Esophagus squamous epithelium (tissue), 5 donors: ENCODE data around the gene FCHSD2. TPM values are rescaled to one million over a fixed set of nuclear protein-coding genes. Genes with fewer than 3 reads are reported as not detected.

ENCODE experiments used
- DNase-seq: peaks from one replicate; lab custom pipeline; 2025; lab: John Stamatoyannopoulos, UW
- H3K27ac ChIP-seq, 4 donors: fragments of 200-600 bp; sonication (generic); one replicate each; pipeline ENCODE4 v1.5.1; 2016 to 2019; ENCODE audit warnings: mild to moderate bottlenecking in 1 of 4
- H3K27me3 ChIP-seq, 4 donors: fragments of 200-600 bp; sonication (generic); 1 replicate in 3 of 4; 2 replicates in 1 of 4; pipeline versions ENCODE4 v1.5.1 to v1.6.0; 2017 to 2021; ENCODE audit warnings: antibody characterized with exemption in 1 of 4
- H3K36me3 ChIP-seq, 3 donors: fragments of 200-600 bp; sonication (generic); one replicate each; pipeline ENCODE4 v1.5.1; 2016 to 2019
- H3K4me1 ChIP-seq, 3 donors: fragments of 200-600 bp; sonication (generic); one replicate each; pipeline ENCODE4 v1.5.1; 2017 to 2019
- H3K4me3 ChIP-seq, 4 donors: fragments of 200-600 bp; sonication (generic); 1 replicate in 3 of 4; 2 replicates in 1 of 4; pipeline ENCODE4 v1.5.1; 2016 to 2019; ENCODE audit warnings: mild to moderate bottlenecking in 2 of 4, moderate library complexity in 1 of 4
- H3K9me3 ChIP-seq, 3 donors: fragments of 200-600 bp; sonication (generic); one replicate each; pipeline ENCODE4 v1.5.1; 2016 to 2019
- CTCF ChIP-seq, 6 experiments: fragments of 450-650 bp in 4 of 6; fragments of 200-600 bp in 2 of 6; sonication (generic) in 2 of 6; IDR thresholded peaks; one replicate each; pipeline ENCODE4 v1.5.1; 2016 to 2019; ENCODE audit warnings: antibody characterized with exemption in 6 of 6, mild to moderate bottlenecking in 4 of 6, moderate library complexity in 4 of 6
- POLR2A ChIP-seq, 4 donors: fragments of 450-650 bp; IDR thresholded peaks; one replicate each; pipeline ENCODE4 v1.6.1; 2017; ENCODE audit warnings: antibody characterized with exemption in 4 of 4, mild to moderate bottlenecking in 4 of 4, moderate library complexity in 3 of 4
- WGBS, 2 donors: methylation state at CpG; one replicate each; pipeline ENCODE4 v1.1.5; 2018; 5-methylcytosine and 5-hydroxymethylcytosine counted together
- intact Hi-C: fragments of 100-400 bp; cut with DNase I; formaldehyde crosslinking; loops from one replicate; pipeline ENCODE4 v1.15.0; 2022
- total RNA-seq, 4 donors: library from RNA; depleted of rRNA; stranded (reverse); fragments of >200 nt; gene quantifications; one replicate each; pipeline ENCODE4 v1.1.0, GENCODE V29; 2016
- donor health status: DM: yes; HTN: yes; CAD: no.

The FCHSD2 gene
- total RNA-seq, 4 donors from 2014 or later, result 4.1 to 12.8 (median 6.8) TPM

DNA sequence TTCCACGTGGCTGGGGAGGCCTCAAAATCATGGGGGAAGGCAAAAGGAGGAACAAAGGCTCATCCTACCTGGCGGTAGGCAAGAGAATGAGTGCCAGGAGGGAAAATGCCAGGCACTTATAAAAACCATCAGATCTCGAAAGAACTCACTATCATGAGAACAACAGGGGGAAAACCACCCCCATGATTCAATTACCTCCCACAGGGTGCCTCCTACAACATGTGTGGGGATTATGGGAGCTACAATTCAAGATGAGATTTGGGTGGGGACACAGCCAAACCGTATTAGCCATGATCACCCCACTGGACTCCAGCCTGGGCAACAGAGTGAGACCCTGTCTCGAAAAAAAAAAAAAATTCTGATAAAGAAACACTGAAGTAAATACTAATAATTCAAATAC, 87.1 kb downstream of the FCHSD2 start:
- intact Hi-C loops, result no loop called here
- H3K27ac ChIP-seq, result no peak overlapping the region
- TF ChIP-seq POLR2A (IDR thresholded peaks at IDR 0.05) (no peak), CTCF (IDR thresholded peaks at IDR 0.05) (no peak)
- DNase-seq, result no peak
- no peaks in the 10 kb centered on the region for H3K9me3 ChIP-seq
- H3K4me1 ChIP-seq, result peaks cover 0 to 4% (median 0%) of the 10 kb centered on the region in 3 donors
- no peaks in the 10 kb centered on the region for H3K27me3 ChIP-seq
- no peak overlapping the region for H3K4me3 ChIP-seq
- 88 to 90% methylated on average over 5 of the region's 5 CpGs for WGBS, 2 donors
- H3K36me3 ChIP-seq, result no peaks in the 10 kb centered on the region

GRCh38 chr11:73053964-73054363, 88.2 kb downstream of the FCHSD2 start:
- Histone ChIP-seq H3K4me3 (no peak overlapping the region), H3K27ac (no peak overlapping the region), H3K27me3 (no peaks in the 10 kb centered on the region), H3K36me3 (no peaks in the 10 kb centered on the region), H3K9me3 (no peaks in the 10 kb centered on the region), H3K4me1 (no peaks in the 10 kb centered on the region)
- DNase-seq, result no peak
- intact Hi-C loops, result no loop called here
- 76% methylated on average over 1 of the region's 1 CpG for WGBS, 2 donors
- TF ChIP-seq POLR2A (IDR thresholded peaks at IDR 0.05) (no peak), CTCF (IDR thresholded peaks at IDR 0.05) (no peak)

- Histone ChIP-seq H3K27me3 (no peaks in the 10 kb centered on the region), H3K9me3 (no peaks in the 10 kb centered on the region), H3K36me3 (no peaks in the 10 kb centered on the region), H3K4me3 (no peak overlapping the region), H3K27ac (peak overlapping the region in 2 of 4 donors; percentile 17 to 61), H3K4me1 (peaks cover 0 to 12% (median 0%) of the 10 kb centered on the region in 3 donors)
- no peak for DNase-seq
- TF ChIP-seq CTCF (IDR thresholded peaks at IDR 0.05) (no peak), POLR2A (IDR thresholded peaks at IDR 0.05) (no peak)
- intact Hi-C loops, result no loop called here
- WGBS, 2 donors, result 88 to 92% methylated on average over 3 of the region's 3 CpGs
Measured at GRCh38 chr11:73048446-73048845, 93.7 kb downstream of the FCHSD2 start.

DNA sequence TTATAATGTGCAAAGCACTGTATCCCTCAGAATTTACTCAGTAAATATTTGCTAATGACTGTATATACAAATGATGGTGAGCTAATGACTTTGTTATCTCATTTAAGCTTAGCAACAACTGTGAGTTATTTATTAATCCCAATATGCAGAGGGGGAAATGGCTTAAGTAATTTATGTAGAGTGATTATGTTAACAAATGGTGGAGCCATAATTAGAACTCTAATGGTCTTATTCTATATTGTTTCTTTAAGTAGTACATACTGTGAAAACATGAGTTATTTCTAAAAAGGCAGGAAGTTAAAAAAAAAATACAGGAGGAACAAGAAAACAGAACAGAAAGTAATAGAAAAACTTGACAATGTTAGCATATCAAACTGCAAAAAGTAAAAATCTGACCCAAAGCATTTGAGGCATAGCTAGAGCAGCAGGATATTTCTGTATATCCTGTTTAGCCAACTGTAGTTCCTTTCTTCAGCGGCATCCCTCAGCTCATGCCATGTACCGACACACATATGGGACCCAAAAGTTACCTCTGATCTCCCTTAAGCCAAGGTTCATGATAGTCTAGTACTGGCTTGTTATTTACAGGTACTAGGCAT, 94.2 kb downstream of the FCHSD2 start:
- no peak for TF ChIP-seq POLR2A (IDR thresholded peaks at IDR 0.05)
- TF ChIP-seq CTCF (IDR thresholded peaks at IDR 0.05), result no peak
- Histone ChIP-seq H3K27me3 (no peaks in the 10 kb centered on the region), H3K27ac (peak overlapping the region in 2 of 4 donors; percentile 17 to 61), H3K4me1 (peaks cover 0 to 12% (median 0%) of the 10 kb centered on the region in 3 donors), H3K4me3 (no peak overlapping the region), H3K36me3 (no peaks in the 10 kb centered on the region), H3K9me3 (no peaks in the 10 kb centered on the region)
- intact Hi-C loops, result no loop called here
- DNase-seq, result no peak
- WGBS, 2 donors, result 57 to 71% methylated on average over 2 of the region's 2 CpGs

DNA sequence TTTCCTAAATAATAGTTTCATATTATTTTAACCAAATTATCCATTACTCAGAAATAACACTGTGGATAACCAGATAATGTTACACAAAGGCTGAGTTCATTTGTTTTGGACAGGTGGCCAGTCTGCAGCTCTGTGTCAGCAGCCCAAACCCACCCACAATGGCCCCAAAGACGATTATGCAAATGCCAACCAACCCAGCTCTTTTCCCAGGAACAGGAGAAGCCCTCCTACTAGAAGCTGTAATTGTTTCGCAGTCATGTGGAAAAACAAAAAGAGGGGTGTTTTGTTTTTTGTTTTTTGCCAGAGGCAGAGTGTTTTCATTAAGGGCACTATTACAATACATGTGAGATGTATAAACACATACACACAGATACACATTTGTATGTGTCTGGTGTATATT, 102.1 kb downstream of the FCHSD2 start:
- no peak for TF ChIP-seq CTCF (IDR thresholded peaks at IDR 0.05)
- TF ChIP-seq POLR2A (IDR thresholded peaks at IDR 0.05), result no peak
- Histone ChIP-seq H3K27ac (no peak overlapping the region), H3K9me3 (no peaks in the 10 kb centered on the region), H3K4me3 (no peak overlapping the region), H3K4me1 (peaks cover 0 to 3% (median 0%) of the 10 kb centered on the region in 3 donors), H3K27me3 (no peaks in the 10 kb centered on the region), H3K36me3 (no peaks in the 10 kb centered on the region)
- 83 to 84% methylated on average over 2 of the region's 2 CpGs for WGBS, 2 donors
- intact Hi-C loops, result no loop called here
- DNase-seq, result no peak
